Measurements from ENCODE around the gene HS6ST2.
"Not testable (repeated sequence)": the region's sequence is repeated elsewhere in the genome, so short reads cannot be mapped to it uniquely, and the experiment has no call there.

HS6ST2 gene

DNA sequence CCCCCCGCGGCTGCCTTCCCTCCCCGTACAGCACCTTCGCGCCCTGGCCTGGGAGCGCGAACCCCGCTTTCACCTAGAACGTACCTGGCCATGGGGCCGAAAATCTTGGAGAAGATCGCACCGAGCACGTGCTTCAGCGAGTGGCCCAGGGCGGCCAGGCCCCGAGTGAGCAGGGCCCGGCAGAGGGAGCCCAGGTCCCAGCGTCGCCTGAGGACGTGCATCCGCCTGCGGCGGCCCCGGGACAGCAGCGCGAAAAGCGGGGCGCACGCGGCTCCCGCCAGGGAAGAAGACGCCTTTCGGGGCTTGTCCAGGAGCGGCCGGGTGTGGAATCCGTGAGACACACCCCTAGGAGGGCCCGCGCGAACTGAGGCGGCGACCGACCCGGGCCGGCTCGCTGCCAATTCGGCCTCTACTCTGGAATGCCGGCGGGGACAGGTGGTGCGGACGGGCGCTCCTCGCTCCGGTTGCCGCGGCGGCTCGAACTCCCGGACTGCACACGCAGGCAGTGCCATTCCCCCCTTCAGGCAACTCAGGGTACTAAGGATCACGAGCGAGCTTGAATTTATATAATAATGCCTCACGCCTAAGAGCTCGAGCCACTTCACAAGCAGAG, at the start of gene HS6ST2:
Gene HS6ST2, minus strand, starts transcription at position 539 of the 613 bp plus-strand sequence.
- peaks cover 4% of the 10 kb centered on the region for H3K4me1 Mint-ChIP-seq (ENCODE audit: low read depth)
- no peaks in the 10 kb centered on the region for H3K36me3 Mint-ChIP-seq (ENCODE audit: low read depth)
- peak within 1 kb of the TSS; percentile 55 for H3K4me3 Mint-ChIP-seq
- no peaks in the 10 kb centered on the region for H3K9me3 Mint-ChIP-seq
- H3K27me3 Mint-ChIP-seq, result peaks cover 29% of the 10 kb centered on the region
- H3K27ac Mint-ChIP-seq, result no peak within 1 kb of the TSS

DNA sequence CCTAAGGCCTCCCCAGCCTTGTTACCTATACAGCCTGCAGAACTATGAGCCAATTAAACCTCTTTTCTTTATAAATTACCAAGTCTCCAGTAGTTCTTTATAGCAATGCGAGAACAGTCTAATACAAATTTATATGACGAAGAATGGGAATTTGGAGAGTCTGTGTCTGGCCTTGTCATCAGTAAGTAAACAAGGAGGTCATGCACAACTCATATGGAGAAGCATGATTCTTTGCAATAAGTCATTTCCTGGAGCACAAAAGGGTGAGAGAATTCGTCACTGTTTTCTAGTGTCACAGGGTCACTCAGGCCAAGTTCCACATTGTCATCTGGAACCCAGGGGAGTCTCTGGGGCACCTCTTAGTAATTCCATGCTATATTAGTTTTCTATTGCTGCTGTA, 49.0 kb upstream of the HS6ST2 start:
- Mint-ChIP-seq H3K4me1 (ENCODE audit: low read depth) (no peaks in the 10 kb centered on the region), H3K27ac (no peak overlapping the region), H3K4me3 (no peak overlapping the region), H3K9me3 (no peaks in the 10 kb centered on the region), H3K27me3 (no peaks in the 10 kb centered on the region), H3K36me3 (ENCODE audit: low read depth) (no peaks in the 10 kb centered on the region)

DNA sequence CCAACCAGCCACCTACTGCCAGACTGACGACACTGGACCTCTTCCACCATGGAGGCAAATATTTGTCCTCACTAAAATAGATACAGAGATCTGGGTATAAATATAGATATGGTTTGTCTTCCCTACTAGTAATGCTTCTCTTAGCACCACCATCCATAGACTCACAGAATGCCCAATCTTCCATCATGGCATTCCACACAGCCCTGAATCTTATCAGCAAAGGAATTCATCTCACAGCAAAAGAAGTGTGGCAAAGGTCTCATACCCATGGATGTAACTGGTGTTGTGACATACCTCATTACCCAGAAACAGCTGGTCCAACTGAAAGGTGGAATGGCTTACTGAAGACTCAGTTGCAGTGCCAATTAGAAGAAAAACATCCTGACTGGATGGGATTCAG, 47.2 kb upstream of the HS6ST2 start:
- no peaks in the 10 kb centered on the region for H3K9me3 Mint-ChIP-seq
- H3K36me3 Mint-ChIP-seq (ENCODE audit: low read depth), result no peaks in the 10 kb centered on the region
- no peak overlapping the region for H3K4me3 Mint-ChIP-seq
- no peaks in the 10 kb centered on the region for H3K4me1 Mint-ChIP-seq (ENCODE audit: low read depth)
- H3K27me3 Mint-ChIP-seq, result no peaks in the 10 kb centered on the region
- H3K27ac Mint-ChIP-seq, result no peak overlapping the region

- no peak overlapping the region for H3K4me3 Mint-ChIP-seq
- H3K4me1 Mint-ChIP-seq (ENCODE audit: low read depth), result no peaks in the 10 kb centered on the region
- H3K27ac Mint-ChIP-seq, result no peak overlapping the region
- H3K27me3 Mint-ChIP-seq, result no peaks in the 10 kb centered on the region
- no peaks in the 10 kb centered on the region for H3K9me3 Mint-ChIP-seq
- no peaks in the 10 kb centered on the region for H3K36me3 Mint-ChIP-seq (ENCODE audit: low read depth)
These were observed 46.6 kb upstream of the HS6ST2 start for GRCh38 chrX:133005042-133005441.

DNA sequence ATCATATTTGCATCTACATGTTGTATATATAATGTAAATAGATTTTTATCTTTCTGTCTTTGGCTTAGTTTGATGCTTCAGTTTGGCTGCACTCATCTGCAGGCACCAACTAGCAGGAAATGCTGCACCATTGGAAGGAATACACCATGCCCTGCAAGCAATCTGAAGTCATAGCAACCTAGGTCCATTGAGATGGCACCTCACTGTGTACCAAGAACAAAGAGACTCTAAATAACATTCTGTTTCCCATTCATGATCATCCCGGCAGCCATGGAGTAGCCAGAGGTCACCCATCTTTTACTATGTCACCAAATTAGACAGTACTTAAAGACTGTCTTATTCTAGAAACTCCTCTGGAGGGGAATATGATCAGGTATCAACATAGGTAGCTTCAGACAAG, 40.8 kb upstream of the HS6ST2 start:
- H3K4me1 Mint-ChIP-seq (ENCODE audit: low read depth), result no peaks in the 10 kb centered on the region
- no peak overlapping the region for H3K27ac Mint-ChIP-seq
- no peaks in the 10 kb centered on the region for H3K9me3 Mint-ChIP-seq
- peaks cover 4% of the 10 kb centered on the region for H3K27me3 Mint-ChIP-seq
- no peaks in the 10 kb centered on the region for H3K36me3 Mint-ChIP-seq (ENCODE audit: low read depth)
- no peak overlapping the region for H3K4me3 Mint-ChIP-seq

- no peaks in the 10 kb centered on the region for H3K4me1 Mint-ChIP-seq (ENCODE audit: low read depth)
- H3K9me3 Mint-ChIP-seq, result no peaks in the 10 kb centered on the region
- no peak overlapping the region for H3K27ac Mint-ChIP-seq
- H3K4me3 Mint-ChIP-seq, result no peak overlapping the region
- no peaks in the 10 kb centered on the region for H3K36me3 Mint-ChIP-seq (ENCODE audit: low read depth)
- no peaks in the 10 kb centered on the region for H3K27me3 Mint-ChIP-seq
These were observed 32.4 kb upstream of the HS6ST2 start for GRCh38 chrX:132990835-132991234.

GRCh38 chrX:132986556-132986955, 28.1 kb upstream of the HS6ST2 start:
- H3K4me1 Mint-ChIP-seq (ENCODE audit: low read depth), result no peaks in the 10 kb centered on the region
- H3K9me3 Mint-ChIP-seq, result no peaks in the 10 kb centered on the region
- peaks cover 5% of the 10 kb centered on the region for H3K27me3 Mint-ChIP-seq
- no peaks in the 10 kb centered on the region for H3K36me3 Mint-ChIP-seq (ENCODE audit: low read depth)
- H3K4me3 Mint-ChIP-seq, result no peak overlapping the region
- H3K27ac Mint-ChIP-seq, result no peak overlapping the region

DNA sequence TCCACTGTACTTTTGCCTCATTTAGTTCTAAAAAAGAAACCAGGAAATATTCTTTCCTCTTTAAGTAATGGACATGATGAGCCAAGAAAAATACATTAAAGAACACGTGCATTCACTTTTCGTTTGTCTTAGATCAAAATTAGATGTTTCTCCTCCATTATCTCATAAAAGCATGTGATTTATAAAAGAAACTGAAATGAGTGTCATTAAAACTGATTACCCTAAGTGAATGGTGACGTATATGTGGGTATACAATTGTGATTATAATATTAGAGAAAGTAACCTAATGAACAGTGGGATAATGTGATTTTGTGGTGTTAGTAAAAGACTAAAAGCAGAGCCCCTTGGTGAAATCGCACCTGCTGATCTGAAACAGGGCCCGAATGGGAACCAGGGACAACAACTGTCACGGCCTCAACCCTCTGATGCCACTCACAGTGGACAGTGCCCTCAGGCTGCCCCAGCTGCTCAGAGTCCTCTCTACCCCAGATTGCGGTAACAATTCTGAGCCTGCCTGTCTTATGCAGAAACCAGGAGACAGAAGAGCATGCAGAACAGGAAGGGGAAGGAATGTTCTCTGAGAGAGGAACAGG, 25.7 kb upstream of the HS6ST2 start:
- Mint-ChIP-seq H3K4me1 (ENCODE audit: low read depth) (no peaks in the 10 kb centered on the region), H3K27ac (no peak overlapping the region), H3K9me3 (no peaks in the 10 kb centered on the region), H3K36me3 (ENCODE audit: low read depth) (no peaks in the 10 kb centered on the region), H3K4me3 (no peak overlapping the region), H3K27me3 (peaks cover 5% of the 10 kb centered on the region)

DNA sequence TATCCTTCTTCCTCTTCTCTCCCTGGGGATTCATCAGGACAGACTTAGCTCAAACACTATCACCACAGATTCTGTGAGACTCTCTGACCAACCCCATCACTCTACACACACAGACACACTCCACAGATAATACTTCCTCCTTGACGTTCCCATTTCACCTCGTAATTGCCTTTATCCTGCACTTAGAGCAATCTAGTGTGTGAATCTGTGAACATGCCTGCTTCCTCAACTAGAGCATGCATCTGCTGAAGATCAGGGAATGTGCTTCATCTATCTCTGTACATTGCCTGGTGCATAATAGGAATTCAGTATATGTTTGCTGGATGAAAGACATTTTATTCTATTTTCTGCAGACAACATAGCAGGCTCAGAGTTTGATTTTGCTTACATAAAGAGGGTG, 25.1 kb upstream of the HS6ST2 start:
- H3K4me3 Mint-ChIP-seq, result no peak overlapping the region
- no peaks in the 10 kb centered on the region for H3K9me3 Mint-ChIP-seq
- no peak overlapping the region for H3K27ac Mint-ChIP-seq
- H3K27me3 Mint-ChIP-seq, result peaks cover 5% of the 10 kb centered on the region
- no peaks in the 10 kb centered on the region for H3K4me1 Mint-ChIP-seq (ENCODE audit: low read depth)
- H3K36me3 Mint-ChIP-seq (ENCODE audit: low read depth), result no peaks in the 10 kb centered on the region

GRCh38 chrX:132980035-132980434, 21.6 kb upstream of the HS6ST2 start:
- H3K36me3 Mint-ChIP-seq (ENCODE audit: low read depth); H3K9me3 Mint-ChIP-seq; H3K4me3 Mint-ChIP-seq; H3K27ac Mint-ChIP-seq; H3K27me3 Mint-ChIP-seq; H3K4me1 Mint-ChIP-seq (ENCODE audit: low read depth): not testable (repeated sequence)

GRCh38 chrX:132968296-132968949, 10.0 kb upstream of the HS6ST2 start:
- H3K27me3 Mint-ChIP-seq, result peaks cover 4% of the 10 kb centered on the region
- H3K36me3 Mint-ChIP-seq (ENCODE audit: low read depth), result no peaks in the 10 kb centered on the region
- no peaks in the 10 kb centered on the region for H3K4me1 Mint-ChIP-seq (ENCODE audit: low read depth)
- H3K27ac Mint-ChIP-seq, result no peak overlapping the region
- H3K9me3 Mint-ChIP-seq, result no peaks in the 10 kb centered on the region
- H3K4me3 Mint-ChIP-seq, result no peak overlapping the region

DNA sequence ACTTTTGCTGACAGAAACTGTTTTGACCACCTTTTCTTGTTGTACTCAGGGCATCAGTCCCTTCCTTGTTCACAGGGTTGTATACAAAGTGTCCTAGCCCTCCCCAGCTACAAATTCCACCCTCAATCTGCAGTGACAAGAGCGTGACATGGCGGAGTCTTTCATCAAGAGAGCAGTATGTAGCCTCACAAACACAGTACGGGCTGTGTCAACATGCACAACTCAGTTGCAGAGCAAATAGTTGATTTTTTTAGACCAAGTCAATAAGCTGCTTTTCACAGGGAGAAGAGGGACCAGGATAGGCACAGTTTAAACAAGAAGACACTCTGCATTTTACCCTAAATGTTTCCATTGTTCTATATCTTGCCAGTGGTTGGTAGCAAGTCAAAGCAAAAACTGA, 8.6 kb upstream of the HS6ST2 start:
- Mint-ChIP-seq H3K4me3 (no peak overlapping the region), H3K9me3 (no peaks in the 10 kb centered on the region), H3K36me3 (ENCODE audit: low read depth) (no peaks in the 10 kb centered on the region), H3K4me1 (ENCODE audit: low read depth) (no peaks in the 10 kb centered on the region), H3K27me3 (peaks cover 5% of the 10 kb centered on the region), H3K27ac (no peak overlapping the region)

DNA sequence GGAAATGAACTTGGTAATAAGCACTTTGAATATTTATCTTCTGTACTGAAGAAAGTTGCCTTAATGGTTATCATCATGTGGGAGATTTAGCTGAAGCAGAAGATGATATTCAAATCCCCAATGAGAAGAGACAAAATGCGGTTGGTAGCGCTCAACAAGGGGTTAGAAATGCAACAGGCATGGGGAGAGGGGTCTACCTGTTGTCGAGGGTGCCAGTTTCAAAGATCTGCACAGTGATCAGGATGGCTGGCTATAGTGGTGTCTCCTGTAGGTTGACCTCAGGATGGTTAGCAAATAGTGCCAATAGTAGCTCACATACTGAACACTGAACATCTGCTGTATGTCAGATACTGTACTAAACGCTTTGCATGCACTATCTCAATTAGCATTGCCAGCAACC, 7.0 kb upstream of the HS6ST2 start:
- H3K27me3 Mint-ChIP-seq, result peaks cover 8% of the 10 kb centered on the region
- H3K4me3 Mint-ChIP-seq, result no peak overlapping the region
- H3K4me1 Mint-ChIP-seq (ENCODE audit: low read depth), result no peaks in the 10 kb centered on the region
- no peaks in the 10 kb centered on the region for H3K36me3 Mint-ChIP-seq (ENCODE audit: low read depth)
- no peaks in the 10 kb centered on the region for H3K9me3 Mint-ChIP-seq
- H3K27ac Mint-ChIP-seq, result no peak overlapping the region

- Mint-ChIP-seq H3K9me3 (no peaks in the 10 kb centered on the region), H3K27me3 (peaks cover 21% of the 10 kb centered on the region), H3K4me1 (ENCODE audit: low read depth) (peaks cover 4% of the 10 kb centered on the region), H3K36me3 (ENCODE audit: low read depth) (no peaks in the 10 kb centered on the region), H3K27ac (no peak overlapping the region), H3K4me3 (no peak overlapping the region)
These were observed 3.1 kb upstream of the HS6ST2 start for GRCh38 chrX:132961511-132961910.

- no peaks in the 10 kb centered on the region for H3K9me3 Mint-ChIP-seq
- no peak overlapping the region for H3K27ac Mint-ChIP-seq
- peak overlapping the region; percentile 55 for H3K4me3 Mint-ChIP-seq
- H3K36me3 Mint-ChIP-seq (ENCODE audit: low read depth), result no peaks in the 10 kb centered on the region
- H3K27me3 Mint-ChIP-seq, result peaks cover 29% of the 10 kb centered on the region
- H3K4me1 Mint-ChIP-seq (ENCODE audit: low read depth), result peaks cover 4% of the 10 kb centered on the region
These were observed 978 bp downstream of the HS6ST2 start for GRCh38 chrX:132957211-132958090.
